ENCODE results near the gene ATG9B.

- no peak for TF ChIP-seq POLR2A (IDR thresholded peaks at IDR 0.05)
- TF ChIP-seq, protein P1, sequence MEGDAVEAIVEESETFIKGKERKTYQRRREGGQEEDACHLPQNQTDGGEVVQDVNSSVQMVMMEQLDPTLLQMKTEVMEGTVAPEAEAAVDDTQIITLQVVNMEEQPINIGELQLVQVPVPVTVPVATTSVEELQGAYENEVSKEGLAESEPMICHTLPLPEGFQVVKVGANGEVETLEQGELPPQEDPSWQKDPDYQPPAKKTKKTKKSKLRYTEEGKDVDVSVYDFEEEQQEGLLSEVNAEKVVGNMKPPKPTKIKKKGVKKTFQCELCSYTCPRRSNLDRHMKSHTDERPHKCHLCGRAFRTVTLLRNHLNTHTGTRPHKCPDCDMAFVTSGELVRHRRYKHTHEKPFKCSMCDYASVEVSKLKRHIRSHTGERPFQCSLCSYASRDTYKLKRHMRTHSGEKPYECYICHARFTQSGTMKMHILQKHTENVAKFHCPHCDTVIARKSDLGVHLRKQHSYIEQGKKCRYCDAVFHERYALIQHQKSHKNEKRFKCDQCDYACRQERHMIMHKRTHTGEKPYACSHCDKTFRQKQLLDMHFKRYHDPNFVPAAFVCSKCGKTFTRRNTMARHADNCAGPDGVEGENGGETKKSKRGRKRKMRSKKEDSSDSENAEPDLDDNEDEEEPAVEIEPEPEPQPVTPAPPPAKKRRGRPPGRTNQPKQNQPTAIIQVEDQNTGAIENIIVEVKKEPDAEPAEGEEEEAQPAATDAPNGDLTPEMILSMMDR (IDR thresholded peaks at IDR 0.05), result no peak
Measured at GRCh38 chr7:151001546-151001945, 22.7 kb downstream of the ATG9B start.
